GM12891 (cell line): Measurements from ENCODE around the gene SPOCK1.
"Not testable (repeated sequence)": the region's sequence is repeated elsewhere in the genome, so short reads cannot be mapped to it uniquely, and the experiment has no call there.

ENCODE experiments used
- PAX5 ChIP-seq: IDR thresholded peaks from 2 replicates; pipeline ENCODE4 v1.6.1; 2011; ENCODE audit warnings: low read length, moderate library complexity, mild to moderate bottlenecking; ENCODE audit not compliant: insufficient read depth, severe bottlenecking
- POLR2A ChIP-seq: IDR thresholded peaks from 2 replicates; pipeline ENCODE4 v1.6.1; 2011; ENCODE audit warnings: low read depth, low read length, control low read depth
- POLR2AphosphoS5 ChIP-seq: IDR thresholded peaks from 2 replicates; pipeline ENCODE4 v1.6.1; 2011; ENCODE audit warnings: low read depth, low read length, control low read depth
- POU2F2 ChIP-seq: IDR thresholded peaks from 2 replicates; pipeline ENCODE4 v1.6.1; 2011; ENCODE audit warnings: low read depth, mild to moderate bottlenecking, control low read depth, low read length, moderate library complexity
- SPI1 ChIP-seq: IDR thresholded peaks from 2 replicates; pipeline ENCODE4 v1.6.1; 2011; ENCODE audit warnings: low read depth, low read length, control low read depth
- TAF1 ChIP-seq: IDR thresholded peaks from 2 replicates; pipeline ENCODE4 v1.6.1; 2011; ENCODE audit warnings: low read depth, low read length, control low read depth

DNA sequence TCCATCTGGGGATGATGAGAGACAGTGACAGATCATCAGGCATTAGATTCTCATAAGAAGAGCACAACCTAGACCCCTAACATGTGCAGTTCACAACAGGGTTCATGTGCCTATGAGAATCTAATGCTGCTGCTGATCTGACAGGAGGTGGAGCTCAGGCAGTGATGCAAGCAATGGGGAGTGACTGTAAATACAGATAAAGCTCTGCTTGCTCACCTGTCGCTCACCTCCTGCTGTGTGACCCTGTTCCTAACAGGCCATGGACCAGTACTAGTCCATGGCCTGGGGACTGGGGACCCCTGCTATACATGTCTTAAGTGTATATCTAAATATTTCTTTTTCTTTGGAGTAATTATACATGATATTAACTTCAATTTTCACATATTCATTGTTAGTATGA is 265.8 kb downstream of the SPOCK1 start:
- TF ChIP-seq POLR2A, POLR2AphosphoS5, SPI1, TAF1, POU2F2, PAX5: not testable (repeated sequence)
